HEK293 (cell line): ENCODE measurements around the gene KLC1.
A peak's percentile ranks its signal among the peaks of the same experiment; 100 is the strongest.

Experiments
- BCL6B ChIP-seq: fragments of 450-650 bp; formaldehyde crosslinking; IDR thresholded peaks from 2 replicates; pipeline ENCODE4 v1.5.1; 2017; ENCODE audit warnings: missing biosample characterization, missing genetic modification characterization
- ELK4 ChIP-seq: IDR thresholded peaks from 2 replicates; pipeline ENCODE4 v1.6.1; 2011; ENCODE audit warnings: mild to moderate bottlenecking, low read depth, low read length, borderline replicate concordance
- GLIS2 ChIP-seq: fragments of 450-650 bp; formaldehyde crosslinking; IDR thresholded peaks from 2 replicates; pipeline ENCODE4 v1.5.1; 2016; ENCODE audit warnings: missing biosample characterization, missing genetic modification characterization
- HOXD13 ChIP-seq: sonication (generic); formaldehyde crosslinking; IDR thresholded peaks from 2 replicates; pipeline ENCODE4 v1.8.0; 2022; ENCODE audit warnings: missing genetic modification reagents, borderline replicate concordance
- KLF9 ChIP-seq: fragments of 450-650 bp; formaldehyde crosslinking; IDR thresholded peaks from 2 replicates; pipeline ENCODE4 v1.5.1; 2016; ENCODE audit warnings: missing biosample characterization, missing genetic modification characterization, low read depth
- MYNN ChIP-seq: fragments of 450-650 bp; formaldehyde crosslinking; IDR thresholded peaks from 2 replicates; pipeline ENCODE4 v1.5.1; 2016; ENCODE audit warnings: missing biosample characterization, missing genetic modification characterization, borderline replicate concordance
- OVOL3 ChIP-seq: fragments of 450-650 bp; formaldehyde crosslinking; IDR thresholded peaks from 2 replicates; pipeline ENCODE4 v1.5.1; 2016; ENCODE audit warnings: missing biosample characterization, missing genetic modification characterization
- PRDM1 ChIP-seq: fragments of 450-650 bp; formaldehyde crosslinking; IDR thresholded peaks from 2 replicates; pipeline ENCODE4; 2016; ENCODE audit warnings: missing biosample characterization, missing genetic modification characterization
- SALL2 ChIP-seq: fragments of 450-650 bp; formaldehyde crosslinking; IDR thresholded peaks from 2 replicates; pipeline ENCODE4 v1.5.0; 2017; ENCODE audit warnings: missing biosample characterization, mild to moderate bottlenecking, missing genetic modification characterization, borderline replicate concordance
- TRIM28 ChIP-seq: IDR thresholded peaks from 2 replicates; pipeline ENCODE4 v1.6.1; 2011; ENCODE audit warnings: low read length, control low read depth, borderline replicate concordance
- TSHZ1 ChIP-seq: fragments of 450-650 bp; formaldehyde crosslinking; IDR thresholded peaks from 2 replicates; pipeline ENCODE4 v1.5.1; 2016; ENCODE audit warnings: missing biosample characterization, missing genetic modification characterization, borderline replicate concordance
- ZBTB1 ChIP-seq: fragments of 450-650 bp; formaldehyde crosslinking; IDR thresholded peaks from 2 replicates; pipeline ENCODE4 v1.5.1; 2016; ENCODE audit warnings: missing biosample characterization, missing genetic modification characterization
- ZBTB10 ChIP-seq: fragments of 450-650 bp; formaldehyde crosslinking; IDR thresholded peaks from 2 replicates; pipeline ENCODE4 v1.5.1; 2016; ENCODE audit warnings: missing biosample characterization, missing genetic modification characterization
- ZBTB48 ChIP-seq: fragments of 450-650 bp; formaldehyde crosslinking; IDR thresholded peaks from 2 replicates; pipeline ENCODE4 v1.5.1; 2016; ENCODE audit warnings: missing biosample characterization, missing genetic modification characterization
- ZBTB8A ChIP-seq: fragments of 450-650 bp; formaldehyde crosslinking; IDR thresholded peaks from 2 replicates; pipeline ENCODE4 v1.5.1; 2016; ENCODE audit warnings: missing biosample characterization, missing genetic modification characterization
- ZFHX2 ChIP-seq: fragments of 450-650 bp; formaldehyde crosslinking; conservative IDR thresholded peaks from 2 replicates; pipeline ENCODE4 v1.5.1; 2016; ENCODE audit warnings: missing biosample characterization, missing genetic modification characterization
- ZFP37 ChIP-seq: fragments of 450-650 bp; formaldehyde crosslinking; IDR thresholded peaks from 2 replicates; pipeline ENCODE4 v1.5.1; 2016; ENCODE audit warnings: missing biosample characterization, missing genetic modification characterization
- ZFP41 ChIP-seq: fragments of 450-650 bp; formaldehyde crosslinking; IDR thresholded peaks from 2 replicates; pipeline ENCODE4 v1.5.1; 2016; ENCODE audit warnings: missing biosample characterization, missing genetic modification characterization, borderline replicate concordance
- ZIC2 ChIP-seq: fragments of 450-650 bp; formaldehyde crosslinking; IDR thresholded peaks from 2 replicates; pipeline ENCODE4 v1.5.1; 2016; ENCODE audit warnings: missing biosample characterization, missing genetic modification characterization
- ZNF140 ChIP-seq: fragments of 450-650 bp; formaldehyde crosslinking; IDR thresholded peaks from 2 replicates; pipeline ENCODE4 v1.5.1; 2016; ENCODE audit warnings: missing biosample characterization, missing genetic modification characterization
- ZNF302 ChIP-seq: fragments of 450-650 bp; formaldehyde crosslinking; IDR thresholded peaks from 2 replicates; pipeline ENCODE4 v1.5.1; 2016; ENCODE audit warnings: missing biosample characterization, missing genetic modification characterization, low read depth
- ZNF335 ChIP-seq: fragments of 450-650 bp; formaldehyde crosslinking; conservative IDR thresholded peaks from 2 replicates; pipeline ENCODE4 v1.5.1; 2016; ENCODE audit warnings: missing biosample characterization, missing genetic modification characterization
- ZNF488 ChIP-seq: fragments of 450-650 bp; formaldehyde crosslinking; IDR thresholded peaks from 2 replicates; pipeline ENCODE4 v1.5.1; 2016; ENCODE audit warnings: missing biosample characterization, missing genetic modification characterization
- ZNF510 ChIP-seq: fragments of 450-650 bp; formaldehyde crosslinking; IDR thresholded peaks from 2 replicates; pipeline ENCODE4 v1.5.1; 2018; ENCODE audit warnings: mild to moderate bottlenecking, missing genetic modification characterization, missing biosample characterization; ENCODE audit not compliant: insufficient replicate concordance
- ZNF518A ChIP-seq: fragments of 450-650 bp; formaldehyde crosslinking; conservative IDR thresholded peaks from 2 replicates; pipeline ENCODE4 v1.5.1; 2016; ENCODE audit warnings: low read depth, missing biosample characterization, missing genetic modification characterization
- ZNF768 ChIP-seq: fragments of 450-650 bp; formaldehyde crosslinking; IDR thresholded peaks from 2 replicates; pipeline ENCODE4 v1.5.1; 2018; ENCODE audit warnings: missing biosample characterization, mild to moderate bottlenecking, missing genetic modification characterization

KLC1 gene

GRCh38 chr14:103629503-103630121 lies 601 bp downstream of the KLC1 start (continued):
- TF ChIP-seq BCL6B (tag by site-specific recombination): no peak
- TF ChIP-seq ZBTB10 (tag by site-specific recombination): no peak
- peak; percentile 49 for TF ChIP-seq ZIC2 (tag by site-specific recombination)
- TF ChIP-seq TRIM28: no peak
- no peak for TF ChIP-seq MYNN (tag by site-specific recombination)
- TF ChIP-seq ZFHX2 (tag by site-specific recombination): peak; percentile 54
- TF ChIP-seq HOXD13 (CRISPR knock-in tag): no peak
- TF ChIP-seq OVOL3 (tag by site-specific recombination): no peak
- TF ChIP-seq ZBTB8A (tag by site-specific recombination): no peak
- TF ChIP-seq ELK4: no peak
- TF ChIP-seq GLIS2 (tag by site-specific recombination): peak; percentile 64; the same call in 1 of the 2 replicates
- no peak for TF ChIP-seq ZBTB48 (tag by site-specific recombination)
- TF ChIP-seq ZNF518A (tag by site-specific recombination): no peak
- TF ChIP-seq ZFP37 (tag by site-specific recombination): no peak
- peak; percentile 80 for TF ChIP-seq ZNF335 (tag by site-specific recombination)
- no peak for TF ChIP-seq ZNF488 (tag by site-specific recombination)
- TF ChIP-seq ZFP41 (tag by site-specific recombination): no peak
- TF ChIP-seq ZNF140: no peak
- TF ChIP-seq ZNF768 (tag by site-specific recombination): no peak
- TF ChIP-seq PRDM1 (tag by site-specific recombination): no peak
- no peak for TF ChIP-seq SALL2
- TF ChIP-seq ZNF510 (tag by site-specific recombination): no peak
- no peak for TF ChIP-seq TSHZ1
- no peak for TF ChIP-seq KLF9 (tag by site-specific recombination)
- no peak for TF ChIP-seq ZNF302 (tag by site-specific recombination)
- no peak for TF ChIP-seq ZBTB1 (tag by site-specific recombination)
